ENCODE results near the gene BCLAF3.

- TF ChIP-seq CTCF (IDR thresholded peaks at IDR 0.05; ENCODE audit: poor library complexity, severe bottlenecking) (no peak), SMC3 (conservative IDR thresholded peaks at IDR 0.05; ENCODE audit: poor library complexity) (no peak), EZH2 (IDR thresholded peaks at IDR 0.05; ENCODE audit: borderline replicate concordance, insufficient read depth, low read length, poor library complexity, severe bottlenecking) (no peak), EP300 (conservative IDR thresholded peaks at IDR 0.05; ENCODE audit: poor library complexity, severe bottlenecking) (no peak), REST (IDR thresholded peaks at IDR 0.05; ENCODE audit: borderline replicate concordance) (no peak)
Observed at GRCh38 chrX:19953145-19953544, 37.7 kb downstream of the BCLAF3 start.

Measured in neural cell (in vitro differentiated cells).